HEK293 (cell line): ENCODE results near the gene INTS2.

Source experiments
- CTCF ChIA-PET: fragments of 350-600 bp; formaldehyde crosslinking; extraction: SDS; loops from one replicate; lab custom pipeline; 2021; ENCODE audit warnings: antibody characterized with exemption; lab: Yijun Ruan, JAX
- POLR2A ChIA-PET: fragments of 300-600 bp; formaldehyde crosslinking; extraction: SDS; loops from one replicate; lab custom pipeline; 2020; ENCODE audit warnings: antibody characterized with exemption, inconsistent platforms; lab: Yijun Ruan, JAX
- H3K27ac ChIP-seq: fragments of 200-500 bp; sonication (Bioruptor generic); 2 replicates; pipeline ENCODE4 v1.5.1; 2014; ENCODE audit warnings: low read depth, low read length, control low read depth, inconsistent platforms; ENCODE audit errors: extremely low read depth
- H3K36me3 ChIP-seq, 2 experiments: fragments of 200-500 bp in 1 of 2; sonication (Bioruptor generic) in 1 of 2; 1 replicate in 1 of 2; 2 replicates in 1 of 2; pipeline ENCODE4 v1.5.1; 2014 to 2017; ENCODE audit warnings: inconsistent platforms in 2 of 2, low read length in 2 of 2; ENCODE audit not compliant: control insufficient read depth in 2 of 2, insufficient read depth in 1 of 2
- H3K4me1 ChIP-seq: fragments of 200-500 bp; sonication (Bioruptor generic); 2 replicates; pipeline ENCODE4 v1.5.1; 2014; ENCODE audit warnings: mild to moderate bottlenecking, low read length, inconsistent platforms; ENCODE audit not compliant: control insufficient read depth, insufficient read depth
- H3K4me3 ChIP-seq: 2 replicates; pipeline ENCODE4 v1.5.1; 2011; ENCODE audit warnings: low read depth, mild to moderate bottlenecking, control low read depth, low read length, moderate library complexity
- H3K9me3 ChIP-seq: fragments of 200-500 bp; sonication (Bioruptor generic); 2 replicates; pipeline ENCODE4 v1.5.1; 2014; ENCODE audit warnings: low read depth, low read length, inconsistent platforms; ENCODE audit not compliant: control insufficient read depth, insufficient read depth
- KLF16 ChIP-seq: fragments of 450-650 bp; formaldehyde crosslinking; IDR thresholded peaks from 2 replicates; pipeline ENCODE4 v1.5.1; 2017; ENCODE audit warnings: missing biosample characterization, missing genetic modification characterization
- KLF8 ChIP-seq: fragments of 450-650 bp; formaldehyde crosslinking; IDR thresholded peaks from 2 replicates; pipeline ENCODE4 v1.5.1; 2016; ENCODE audit warnings: missing biosample characterization, missing genetic modification characterization
- OSR2 ChIP-seq: fragments of 450-650 bp; formaldehyde crosslinking; IDR thresholded peaks from 2 replicates; pipeline ENCODE4 v1.5.1; 2016; ENCODE audit warnings: missing biosample characterization, missing genetic modification characterization
- ZFP69B ChIP-seq: fragments of 450-650 bp; formaldehyde crosslinking; IDR thresholded peaks from 2 replicates; pipeline ENCODE4 v1.5.1; 2016; ENCODE audit warnings: missing biosample characterization, missing genetic modification characterization
- ZNF174 ChIP-seq: fragments of 450-650 bp; formaldehyde crosslinking; IDR thresholded peaks from 2 replicates; pipeline ENCODE4 v1.5.0; 2017; ENCODE audit warnings: missing biosample characterization, mild to moderate bottlenecking, missing genetic modification characterization
- ZNF214 ChIP-seq: fragments of 450-650 bp; formaldehyde crosslinking; IDR thresholded peaks from 2 replicates; pipeline ENCODE4 v1.5.1; 2017; ENCODE audit warnings: missing biosample characterization, mild to moderate bottlenecking, missing genetic modification characterization, borderline replicate concordance
- ZNF239 ChIP-seq: fragments of 450-650 bp; formaldehyde crosslinking; IDR thresholded peaks from 2 replicates; pipeline ENCODE4 v1.5.1; 2016; ENCODE audit warnings: missing biosample characterization, missing genetic modification characterization
- ZNF324 ChIP-seq: fragments of 450-650 bp; formaldehyde crosslinking; IDR thresholded peaks from 2 replicates; pipeline ENCODE4 v1.5.1; 2016; ENCODE audit warnings: missing biosample characterization, missing genetic modification characterization
- ZNF48 ChIP-seq: fragments of 450-650 bp; formaldehyde crosslinking; IDR thresholded peaks from 2 replicates; pipeline ENCODE4 v1.5.1; 2016; ENCODE audit warnings: missing biosample characterization, missing genetic modification characterization
- ZNF549 ChIP-seq: fragments of 450-650 bp; IDR thresholded peaks from 2 replicates; pipeline ENCODE4 v1.5.1; 2018; ENCODE audit warnings: missing biosample characterization, missing genetic modification characterization, mild to moderate bottlenecking, inconsistent platforms, moderate library complexity
- ZNF747 ChIP-seq: fragments of 450-650 bp; formaldehyde crosslinking; IDR thresholded peaks from 2 replicates; pipeline ENCODE4 v1.5.1; 2016; ENCODE audit warnings: missing biosample characterization, missing genetic modification characterization
- ZNF768 ChIP-seq: fragments of 450-650 bp; formaldehyde crosslinking; IDR thresholded peaks from 2 replicates; pipeline ENCODE4 v1.5.1; 2018; ENCODE audit warnings: missing biosample characterization, mild to moderate bottlenecking, missing genetic modification characterization
- ZNF785 ChIP-seq: fragments of 450-650 bp; formaldehyde crosslinking; IDR thresholded peaks from 2 replicates; pipeline ENCODE4 v1.5.1; 2016; ENCODE audit warnings: missing biosample characterization, missing genetic modification characterization
- ZSCAN30 ChIP-seq: fragments of 450-650 bp; IDR thresholded peaks from 2 replicates; pipeline ENCODE4 v1.5.1; 2018; ENCODE audit warnings: missing biosample characterization, mild to moderate bottlenecking, missing genetic modification characterization, moderate library complexity
- TF ChIP-seq, protein P1 (sequence below): fragments of 450-650 bp; formaldehyde crosslinking; IDR thresholded peaks from 2 replicates; pipeline ENCODE4 v1.5.1; 2016; ENCODE audit warnings: missing biosample characterization, missing genetic modification characterization
- TF ChIP-seq, protein P2 (sequence below): fragments of 450-650 bp; formaldehyde crosslinking; IDR thresholded peaks from 2 replicates; pipeline ENCODE4; 2016; ENCODE audit warnings: missing biosample characterization, missing genetic modification characterization
- TF ChIP-seq, protein P3 (sequence below): fragments of 450-650 bp; formaldehyde crosslinking; IDR thresholded peaks from 2 replicates; pipeline ENCODE4 v1.5.1; 2016; ENCODE audit warnings: missing biosample characterization, missing genetic modification characterization, low read depth
- TF ChIP-seq, protein P4 (sequence below): fragments of 450-650 bp; formaldehyde crosslinking; IDR thresholded peaks from 2 replicates; pipeline ENCODE4 v1.5.1; 2017; ENCODE audit warnings: missing biosample characterization, missing genetic modification characterization
- TF ChIP-seq, protein P5 (sequence below): fragments of 450-650 bp; formaldehyde crosslinking; IDR thresholded peaks from 2 replicates; pipeline ENCODE4 v1.5.1; 2016; ENCODE audit warnings: missing biosample characterization, missing genetic modification characterization
- TF ChIP-seq, protein P6 (sequence below): fragments of 450-650 bp; formaldehyde crosslinking; IDR thresholded peaks from 2 replicates; pipeline ENCODE4 v1.5.1; 2016; ENCODE audit warnings: missing biosample characterization, missing genetic modification characterization

The INTS2 gene

DNA sequence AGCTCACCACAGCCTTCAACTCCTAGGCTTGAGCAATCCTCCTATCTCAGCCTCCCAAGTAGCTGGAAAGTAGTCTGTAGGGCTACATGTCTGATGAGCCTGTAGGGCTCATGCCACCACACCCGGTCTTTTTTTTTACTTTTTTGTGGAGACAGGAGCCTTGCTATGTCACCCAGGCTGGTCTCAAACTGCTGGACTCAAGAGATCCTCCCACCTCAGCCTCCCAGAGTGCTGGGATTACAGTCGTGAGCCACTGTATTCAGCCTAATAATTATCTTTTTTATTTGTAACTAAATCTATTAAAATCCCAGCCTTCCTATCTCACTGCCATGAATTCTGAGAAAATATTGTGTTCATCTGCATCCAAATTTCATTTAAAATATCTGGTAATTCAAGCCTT, 79.5 kb downstream of the INTS2 start:
- Histone ChIP-seq H3K9me3 (no peaks in the 10 kb centered on the region), H3K4me3 (no peak overlapping the region), H3K27ac (no peak overlapping the region), H3K4me1 (no peaks in the 10 kb centered on the region), H3K36me3 (peaks cover 73 to 74% of the 10 kb centered on the region in 2 experiments)
- POLR2A ChIA-PET, result no interaction called here
- TF ChIP-seq, protein P1, sequence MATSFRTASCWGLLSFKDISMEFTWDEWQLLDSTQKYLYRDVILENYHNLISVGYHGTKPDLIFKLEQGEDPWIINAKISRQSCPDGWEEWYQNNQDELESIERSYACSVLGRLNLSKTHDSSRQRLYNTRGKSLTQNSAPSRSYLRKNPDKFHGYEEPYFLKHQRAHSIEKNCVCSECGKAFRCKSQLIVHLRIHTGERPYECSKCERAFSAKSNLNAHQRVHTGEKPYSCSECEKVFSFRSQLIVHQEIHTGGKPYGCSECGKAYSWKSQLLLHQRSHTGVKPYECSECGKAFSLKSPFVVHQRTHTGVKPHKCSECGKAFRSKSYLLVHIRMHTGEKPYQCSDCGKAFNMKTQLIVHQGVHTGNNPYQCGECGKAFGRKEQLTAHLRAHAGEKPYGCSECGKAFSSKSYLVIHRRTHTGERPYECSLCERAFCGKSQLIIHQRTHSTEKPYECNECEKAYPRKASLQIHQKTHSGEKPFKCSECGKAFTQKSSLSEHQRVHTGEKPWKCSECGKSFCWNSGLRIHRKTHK (tag by site-specific recombination), result no peak
- TF ChIP-seq ZNF747 (tag by site-specific recombination), result no peak
- TF ChIP-seq, protein P2, sequence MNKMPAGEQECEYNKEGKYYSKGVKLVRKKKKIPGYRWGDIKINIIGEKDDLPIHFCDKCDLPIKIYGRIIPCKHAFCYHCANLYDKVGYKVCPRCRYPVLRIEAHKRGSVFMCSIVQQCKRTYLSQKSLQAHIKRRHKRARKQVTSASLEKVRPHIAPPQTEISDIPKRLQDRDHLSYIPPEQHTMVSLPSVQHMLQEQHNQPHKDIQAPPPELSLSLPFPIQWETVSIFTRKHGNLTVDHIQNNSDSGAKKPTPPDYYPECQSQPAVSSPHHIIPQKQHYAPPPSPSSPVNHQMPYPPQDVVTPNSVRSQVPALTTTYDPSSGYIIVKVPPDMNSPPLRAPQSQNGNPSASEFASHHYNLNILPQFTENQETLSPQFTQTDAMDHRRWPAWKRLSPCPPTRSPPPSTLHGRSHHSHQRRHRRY, result no peak
- TF ChIP-seq ZNF549 (tag by site-specific recombination), result no peak
- TF ChIP-seq, protein P3, sequence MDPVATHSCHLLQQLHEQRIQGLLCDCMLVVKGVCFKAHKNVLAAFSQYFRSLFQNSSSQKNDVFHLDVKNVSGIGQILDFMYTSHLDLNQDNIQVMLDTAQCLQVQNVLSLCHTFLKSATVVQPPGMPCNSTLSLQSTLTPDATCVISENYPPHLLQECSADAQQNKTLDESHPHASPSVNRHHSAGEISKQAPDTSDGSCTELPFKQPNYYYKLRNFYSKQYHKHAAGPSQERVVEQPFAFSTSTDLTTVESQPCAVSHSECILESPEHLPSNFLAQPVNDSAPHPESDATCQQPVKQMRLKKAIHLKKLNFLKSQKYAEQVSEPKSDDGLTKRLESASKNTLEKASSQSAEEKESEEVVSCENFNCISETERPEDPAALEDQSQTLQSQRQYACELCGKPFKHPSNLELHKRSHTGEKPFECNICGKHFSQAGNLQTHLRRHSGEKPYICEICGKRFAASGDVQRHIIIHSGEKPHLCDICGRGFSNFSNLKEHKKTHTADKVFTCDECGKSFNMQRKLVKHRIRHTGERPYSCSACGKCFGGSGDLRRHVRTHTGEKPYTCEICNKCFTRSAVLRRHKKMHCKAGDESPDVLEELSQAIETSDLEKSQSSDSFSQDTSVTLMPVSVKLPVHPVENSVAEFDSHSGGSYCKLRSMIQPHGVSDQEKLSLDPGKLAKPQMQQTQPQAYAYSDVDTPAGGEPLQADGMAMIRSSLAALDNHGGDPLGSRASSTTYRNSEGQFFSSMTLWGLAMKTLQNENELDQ, result no peak
- TF ChIP-seq ZNF239 (tag by site-specific recombination), result no peak
- no peak for TF ChIP-seq ZNF324 (tag by site-specific recombination)
- TF ChIP-seq ZNF214 (tag by site-specific recombination), result no peak
- no peak for TF ChIP-seq KLF8
- no peak for TF ChIP-seq ZSCAN30
- no peak for TF ChIP-seq KLF16 (tag by site-specific recombination)
- no peak for TF ChIP-seq OSR2
- TF ChIP-seq, protein P4, sequence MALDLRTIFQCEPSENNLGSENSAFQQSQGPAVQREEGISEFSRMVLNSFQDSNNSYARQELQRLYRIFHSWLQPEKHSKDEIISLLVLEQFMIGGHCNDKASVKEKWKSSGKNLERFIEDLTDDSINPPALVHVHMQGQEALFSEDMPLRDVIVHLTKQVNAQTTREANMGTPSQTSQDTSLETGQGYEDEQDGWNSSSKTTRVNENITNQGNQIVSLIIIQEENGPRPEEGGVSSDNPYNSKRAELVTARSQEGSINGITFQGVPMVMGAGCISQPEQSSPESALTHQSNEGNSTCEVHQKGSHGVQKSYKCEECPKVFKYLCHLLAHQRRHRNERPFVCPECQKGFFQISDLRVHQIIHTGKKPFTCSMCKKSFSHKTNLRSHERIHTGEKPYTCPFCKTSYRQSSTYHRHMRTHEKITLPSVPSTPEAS, result no peak
- TF ChIP-seq ZNF48 (tag by site-specific recombination), result no peak
- no peak for TF ChIP-seq ZNF768
- no peak for TF ChIP-seq ZFP69B
- no peak for TF ChIP-seq ZNF785 (tag by site-specific recombination)
- TF ChIP-seq, protein P5, sequence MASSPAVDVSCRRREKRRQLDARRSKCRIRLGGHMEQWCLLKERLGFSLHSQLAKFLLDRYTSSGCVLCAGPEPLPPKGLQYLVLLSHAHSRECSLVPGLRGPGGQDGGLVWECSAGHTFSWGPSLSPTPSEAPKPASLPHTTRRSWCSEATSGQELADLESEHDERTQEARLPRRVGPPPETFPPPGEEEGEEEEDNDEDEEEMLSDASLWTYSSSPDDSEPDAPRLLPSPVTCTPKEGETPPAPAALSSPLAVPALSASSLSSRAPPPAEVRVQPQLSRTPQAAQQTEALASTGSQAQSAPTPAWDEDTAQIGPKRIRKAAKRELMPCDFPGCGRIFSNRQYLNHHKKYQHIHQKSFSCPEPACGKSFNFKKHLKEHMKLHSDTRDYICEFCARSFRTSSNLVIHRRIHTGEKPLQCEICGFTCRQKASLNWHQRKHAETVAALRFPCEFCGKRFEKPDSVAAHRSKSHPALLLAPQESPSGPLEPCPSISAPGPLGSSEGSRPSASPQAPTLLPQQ (tag by site-specific recombination), result no peak
- TF ChIP-seq, protein P6, sequence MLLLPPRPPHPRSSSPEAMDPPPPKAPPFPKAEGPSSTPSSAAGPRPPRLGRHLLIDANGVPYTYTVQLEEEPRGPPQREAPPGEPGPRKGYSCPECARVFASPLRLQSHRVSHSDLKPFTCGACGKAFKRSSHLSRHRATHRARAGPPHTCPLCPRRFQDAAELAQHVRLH (tag by site-specific recombination), result no peak
- TF ChIP-seq ZNF174 (tag by site-specific recombination), result no peak
- CTCF ChIA-PET, result interaction anchor here (0.8 kb wide), 1 partner anchor 12 kb away, joined by 3 read pairs; no protein-coding TSS in a partner anchor
